Prostate gland (tissue), 2 donors: ENCODE measurements around the gene KIF16B.

Experiments
- CTCF ChIP-seq, 4 experiments: fragments of 200-600 bp in 2 of 4; fragments of 450-650 bp in 2 of 4; sonication (generic) in 2 of 4; IDR thresholded peaks; 1 replicate in 3 of 4; 2 replicates in 1 of 4; pipeline ENCODE4 v1.5.1; 2016 to 2019; ENCODE audit warnings: antibody characterized with exemption in 4 of 4, mild to moderate bottlenecking in 2 of 4, moderate library complexity in 2 of 4
- POLR2AphosphoS5 ChIP-seq: sonication (generic); formaldehyde crosslinking; IDR thresholded peaks from one replicate; pipeline ENCODE4 v1.6.1; 2017; ENCODE audit warnings: antibody characterized with exemption

DNA sequence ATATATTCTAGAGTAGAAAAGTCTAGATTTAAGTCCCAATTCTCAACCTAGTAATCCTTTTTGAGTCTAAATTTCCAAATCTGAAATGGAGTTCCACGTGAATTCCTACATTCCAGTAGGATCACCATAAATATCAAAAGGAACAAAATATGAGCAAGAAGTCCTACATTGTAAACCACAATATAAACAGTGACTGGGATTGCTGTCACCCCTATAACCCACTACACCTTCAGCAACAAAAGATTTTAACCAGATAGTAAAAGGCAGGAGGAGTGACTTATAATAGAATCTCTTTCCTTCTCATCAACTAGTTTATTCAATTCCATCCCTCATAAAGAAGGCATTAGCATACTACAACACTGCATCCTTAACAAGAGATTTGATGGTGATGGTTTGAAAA is 210.6 kb downstream of the KIF16B start:
- no peak for TF ChIP-seq CTCF (IDR thresholded peaks at IDR 0.05)
- TF ChIP-seq POLR2AphosphoS5: no peak
